ENCODE measurements around the gene CC2D1A.

CC2D1A gene

DNA sequence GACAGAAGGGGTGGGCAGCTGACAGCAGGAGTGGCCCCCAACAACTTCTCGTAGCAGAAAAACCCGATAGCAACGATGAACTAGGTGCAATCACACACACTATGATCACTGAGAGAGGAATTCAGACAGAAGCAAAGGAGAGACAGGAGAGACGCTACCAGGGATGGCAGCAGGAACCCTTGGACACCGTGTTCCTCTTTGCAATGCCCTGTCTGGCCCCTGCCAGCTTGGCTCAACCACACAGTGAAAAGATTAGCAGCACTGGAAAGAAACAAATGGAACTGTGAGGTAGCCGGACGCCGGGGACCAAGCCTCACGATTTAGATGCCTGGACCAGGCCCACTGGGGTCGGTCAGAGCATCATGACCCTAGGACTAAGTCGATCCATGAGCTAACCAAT lies 69.9 kb downstream of the CC2D1A start:
- DNase-seq (ENCODE audit: extremely low read depth in 1 of 2, low read depth in 1 of 2) = no peak

DNA sequence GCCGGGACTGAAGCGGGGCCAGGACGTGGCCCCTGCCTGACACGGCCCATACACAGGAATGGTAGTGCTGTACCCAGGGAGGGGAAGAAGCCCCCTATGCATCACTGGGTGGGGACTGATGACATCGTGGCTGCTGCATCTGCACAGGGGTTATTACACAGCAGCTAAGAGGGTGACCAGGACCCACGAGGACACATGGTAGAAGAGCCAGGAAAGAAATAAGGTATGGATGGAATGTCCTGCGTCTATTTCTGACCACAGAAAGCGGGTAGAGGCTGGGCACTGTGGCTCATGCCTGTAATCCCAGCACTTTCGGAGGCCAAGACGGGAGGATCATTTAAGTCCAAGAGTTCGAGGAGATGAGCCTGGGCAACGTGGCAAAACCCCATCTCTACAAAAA lies 70.4 kb downstream of the CC2D1A start:
- no peak for DNase-seq (ENCODE audit: extremely low read depth in 1 of 2, low read depth in 1 of 2)

DNA sequence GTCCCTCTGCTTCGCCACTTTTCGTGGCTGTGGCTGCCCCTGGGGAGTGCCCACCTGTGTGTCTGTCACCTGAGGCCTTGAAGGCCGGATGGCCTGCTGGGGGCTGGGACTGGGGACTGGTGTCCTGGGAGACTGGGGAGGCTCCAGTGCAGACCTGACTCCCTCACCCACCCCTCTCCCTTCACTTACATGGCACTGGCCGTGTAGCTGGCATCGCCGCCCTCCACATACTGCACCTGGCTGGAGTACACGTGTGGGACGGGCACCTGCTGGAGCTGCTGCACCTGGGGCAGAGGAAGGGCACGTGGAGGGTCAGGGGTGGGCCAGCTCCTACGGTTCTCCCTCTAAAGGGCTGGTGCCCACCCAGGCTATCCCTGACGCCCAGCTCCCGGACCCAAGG lies 71.8 kb downstream of the CC2D1A start:
- no peak for DNase-seq (ENCODE audit: extremely low read depth in 1 of 2, low read depth in 1 of 2)

DNA sequence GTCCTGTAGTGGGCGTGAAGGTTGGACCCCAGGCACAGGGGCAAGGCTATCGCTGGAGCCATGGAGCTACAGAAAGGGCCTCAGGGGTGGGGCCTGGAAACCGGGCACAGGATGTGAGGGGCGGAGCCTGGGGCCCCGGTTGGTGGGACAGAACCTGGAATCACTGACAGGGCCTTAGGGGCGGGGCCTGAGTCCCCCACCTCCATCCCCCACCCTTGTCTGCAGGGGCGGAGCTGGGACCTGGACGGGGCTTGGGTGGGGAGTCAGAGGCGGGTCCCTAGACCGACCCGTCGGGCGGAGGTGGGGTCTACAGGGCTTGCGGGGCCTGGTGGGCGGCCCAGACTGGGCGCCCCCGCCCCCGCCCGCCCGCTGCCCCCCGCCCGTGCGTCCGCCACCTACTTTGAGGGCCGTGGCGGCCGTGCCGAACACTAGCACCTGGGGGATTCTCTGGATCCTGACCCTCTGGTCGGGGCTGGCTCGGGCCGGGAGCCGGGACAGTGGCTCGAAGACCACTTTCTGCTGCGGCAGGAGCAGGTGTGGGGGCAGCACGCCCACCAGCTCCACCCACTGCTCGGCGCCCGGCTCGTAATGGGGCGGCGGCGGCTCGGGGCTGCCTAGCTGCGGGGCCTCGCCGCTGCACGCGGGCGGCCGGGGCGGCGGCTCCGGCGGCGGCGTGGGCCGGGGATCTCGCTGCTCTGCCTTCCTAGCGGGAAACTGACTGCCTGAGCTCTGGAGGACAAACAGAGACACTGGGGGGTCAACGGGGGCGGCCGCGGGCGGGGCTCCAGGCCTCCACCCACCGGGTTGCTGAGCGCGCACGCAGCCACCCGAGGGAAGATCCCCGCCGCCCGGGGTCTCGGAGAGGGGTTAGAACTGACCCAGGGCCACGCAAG lies 72.6 kb downstream of the CC2D1A start:
- DNase-seq (ENCODE audit: extremely low read depth in 1 of 2, low read depth in 1 of 2) = no peak

DNA sequence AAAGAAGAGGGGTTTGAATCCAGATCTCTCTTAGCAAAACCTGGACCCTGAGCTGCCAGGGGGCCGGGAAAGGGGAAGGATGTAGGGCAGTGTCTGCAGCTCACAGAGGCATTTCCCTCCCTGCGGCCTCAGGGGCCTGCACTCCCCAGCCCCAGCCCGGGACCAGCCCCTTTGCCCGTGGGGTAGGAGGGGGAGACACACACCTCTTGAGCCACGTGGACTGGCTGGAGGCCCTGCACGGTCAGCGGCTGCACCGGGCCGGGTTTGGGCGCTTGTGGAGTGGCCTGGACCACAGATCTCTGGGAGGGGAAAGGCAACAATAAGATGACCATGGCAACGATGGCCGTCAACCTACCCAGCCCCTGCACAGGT lies 73.2 kb downstream of the CC2D1A start:
- no peak for DNase-seq (ENCODE audit: extremely low read depth in 1 of 2, low read depth in 1 of 2)

DNA sequence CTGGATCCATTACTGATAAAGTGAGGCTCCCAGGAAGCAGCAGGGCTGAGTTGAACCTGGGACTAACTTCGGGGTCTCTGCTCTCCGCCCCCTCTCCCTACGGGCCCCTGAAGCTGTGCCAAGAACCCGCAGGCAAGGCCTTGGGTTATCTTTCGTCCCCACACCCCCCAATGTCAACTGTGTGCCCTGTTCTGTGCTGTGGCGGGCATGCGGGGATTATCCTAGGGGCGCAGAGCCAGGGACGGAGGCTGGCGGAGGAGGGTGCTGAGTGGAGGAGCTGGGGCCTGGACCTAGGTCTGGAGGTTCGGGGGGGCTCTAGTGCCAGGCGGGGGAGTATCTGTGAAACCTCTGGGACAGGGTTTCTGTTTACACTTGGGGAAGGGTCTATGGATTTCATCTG lies 73.7 kb downstream of the CC2D1A start:
- no peak for DNase-seq (ENCODE audit: extremely low read depth in 1 of 2, low read depth in 1 of 2)

DNA sequence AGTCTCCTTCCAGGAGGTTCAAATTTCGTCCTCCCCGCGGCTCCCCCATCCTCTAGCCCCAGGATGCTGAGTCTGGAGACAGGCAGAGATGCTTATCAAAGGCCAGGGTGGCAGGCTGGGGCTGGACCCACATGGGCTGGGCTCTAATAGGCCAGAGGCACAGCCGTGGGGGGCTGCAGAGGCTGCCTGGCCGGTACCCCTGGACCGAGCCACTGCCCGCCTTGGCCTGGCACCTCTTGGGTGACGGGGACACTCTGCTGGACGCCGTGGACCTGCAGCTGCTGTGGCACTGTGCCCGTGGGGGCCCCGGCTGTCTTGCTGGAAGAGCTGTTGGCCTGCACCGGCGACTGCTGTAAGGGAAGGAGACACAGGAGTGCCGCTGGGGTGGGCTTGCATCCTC lies 74.3 kb downstream of the CC2D1A start:
- no peak for DNase-seq (ENCODE audit: extremely low read depth in 1 of 2, low read depth in 1 of 2)

All from activated CD8-positive, alpha-beta memory T cell treated with anti-CD3 and anti-CD28 coated beads for 1 hour (primary cell).